GM12872 (cell line): ENCODE results near the gene KANSL1L.

Experiments
- TF ChIP-seq, protein P1 (sequence below): IDR thresholded peaks from 3 replicates; pipeline ENCODE4 v1.5.1; 2011; ENCODE audit warnings: low read depth, mild to moderate bottlenecking, low read length, moderate library complexity; ENCODE audit not compliant: insufficient read depth

KANSL1L gene

DNA sequence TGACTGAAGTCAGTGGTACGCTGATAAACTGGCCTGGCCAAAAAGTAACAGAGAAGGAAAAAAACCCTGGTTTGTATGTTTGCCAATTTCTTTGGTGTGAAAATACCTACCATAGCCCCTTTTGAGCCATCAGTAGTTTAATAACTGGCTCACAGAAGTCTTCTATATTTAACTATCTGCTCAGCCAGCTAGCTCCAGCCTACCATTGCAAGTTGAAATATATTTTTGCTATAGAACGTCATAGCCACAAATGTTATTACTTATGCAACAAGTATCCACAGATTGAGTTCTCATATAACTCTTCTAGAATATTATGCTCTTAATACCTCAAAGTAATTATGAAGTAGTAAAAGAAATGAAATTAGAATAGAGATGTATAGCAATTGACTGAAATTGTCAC, 143.6 kb downstream of the KANSL1L start:
- TF ChIP-seq, protein P1, sequence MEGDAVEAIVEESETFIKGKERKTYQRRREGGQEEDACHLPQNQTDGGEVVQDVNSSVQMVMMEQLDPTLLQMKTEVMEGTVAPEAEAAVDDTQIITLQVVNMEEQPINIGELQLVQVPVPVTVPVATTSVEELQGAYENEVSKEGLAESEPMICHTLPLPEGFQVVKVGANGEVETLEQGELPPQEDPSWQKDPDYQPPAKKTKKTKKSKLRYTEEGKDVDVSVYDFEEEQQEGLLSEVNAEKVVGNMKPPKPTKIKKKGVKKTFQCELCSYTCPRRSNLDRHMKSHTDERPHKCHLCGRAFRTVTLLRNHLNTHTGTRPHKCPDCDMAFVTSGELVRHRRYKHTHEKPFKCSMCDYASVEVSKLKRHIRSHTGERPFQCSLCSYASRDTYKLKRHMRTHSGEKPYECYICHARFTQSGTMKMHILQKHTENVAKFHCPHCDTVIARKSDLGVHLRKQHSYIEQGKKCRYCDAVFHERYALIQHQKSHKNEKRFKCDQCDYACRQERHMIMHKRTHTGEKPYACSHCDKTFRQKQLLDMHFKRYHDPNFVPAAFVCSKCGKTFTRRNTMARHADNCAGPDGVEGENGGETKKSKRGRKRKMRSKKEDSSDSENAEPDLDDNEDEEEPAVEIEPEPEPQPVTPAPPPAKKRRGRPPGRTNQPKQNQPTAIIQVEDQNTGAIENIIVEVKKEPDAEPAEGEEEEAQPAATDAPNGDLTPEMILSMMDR: no peak

DNA sequence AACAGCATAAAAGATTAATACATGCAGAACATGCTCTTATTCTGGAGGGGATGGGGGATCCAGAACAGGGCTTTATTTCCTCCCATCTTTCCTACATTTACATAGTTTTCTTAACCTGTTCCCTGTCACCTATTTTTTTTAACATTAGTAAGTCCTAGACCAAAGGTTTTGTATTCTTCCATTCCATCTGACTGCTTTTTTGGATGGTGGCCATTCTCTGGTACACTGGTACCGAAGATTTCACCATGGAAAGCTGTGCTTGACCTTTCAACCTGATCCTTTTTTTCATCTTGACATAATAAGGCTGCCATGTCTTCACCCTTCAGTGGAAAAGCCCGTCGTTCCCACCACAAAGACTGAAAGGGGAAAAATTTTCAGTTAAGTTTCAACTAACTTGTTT, 148.4 kb downstream of the KANSL1L start:
- TF ChIP-seq, protein P1: no peak

DNA sequence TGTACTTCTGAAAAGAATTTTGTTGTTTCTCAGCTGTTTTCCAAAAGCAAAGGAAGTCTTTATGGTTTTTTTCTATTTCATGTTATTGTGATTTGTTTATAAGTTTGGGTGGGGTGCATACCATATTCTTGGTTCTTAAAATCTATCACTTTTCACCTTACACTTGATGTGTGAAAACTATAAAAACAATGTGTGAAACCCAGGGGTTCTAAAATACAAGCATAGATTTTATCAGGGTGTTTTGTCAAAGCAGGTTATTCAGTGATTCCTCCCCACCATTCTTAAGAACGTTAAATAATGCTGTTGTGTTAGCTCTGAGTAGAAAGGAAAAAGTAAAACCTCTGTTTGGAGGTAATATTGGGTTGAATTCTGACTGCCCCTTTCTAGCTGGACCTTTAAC, 151.1 kb downstream of the KANSL1L start:
- TF ChIP-seq, protein P1: no peak

DNA sequence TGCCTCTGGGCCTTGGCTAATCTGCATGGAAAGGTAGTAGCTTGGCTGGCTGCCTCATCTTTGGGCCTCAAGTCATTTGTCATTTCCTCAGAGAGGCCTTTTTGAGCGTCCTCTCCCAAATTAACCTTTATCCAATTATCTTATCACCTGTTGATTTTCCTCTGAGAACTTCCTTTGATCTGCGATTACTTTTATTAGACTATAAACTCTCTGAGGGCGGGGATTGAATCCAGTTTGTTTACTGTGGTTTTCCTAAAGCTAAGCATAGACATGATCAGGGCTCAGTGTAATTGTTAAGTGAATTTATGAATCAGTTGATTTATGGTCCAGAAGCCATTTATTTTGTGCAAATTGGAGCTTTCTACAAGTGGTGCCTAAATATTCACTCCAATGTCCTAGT, 161.3 kb downstream of the KANSL1L start:
- TF ChIP-seq, protein P1: no peak

DNA sequence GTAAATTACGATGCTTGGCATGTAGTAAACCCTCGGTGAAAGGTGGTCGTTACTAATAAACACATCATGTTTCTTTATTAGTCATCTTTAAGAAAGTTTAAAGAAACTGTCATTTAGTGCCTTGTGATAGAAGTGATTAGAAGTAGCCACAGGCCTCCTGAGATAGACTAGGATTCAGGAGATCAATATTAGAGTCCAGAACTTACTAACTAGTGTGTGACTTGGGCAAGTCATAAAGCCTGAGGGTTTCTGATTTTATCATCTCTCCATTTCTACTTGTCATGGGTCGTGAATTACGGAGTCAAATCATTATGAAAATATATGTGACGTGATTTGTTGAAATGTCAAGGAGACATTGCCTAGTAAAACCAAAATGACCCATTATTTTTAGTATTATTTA, 162.1 kb downstream of the KANSL1L start:
- TF ChIP-seq, protein P1: no peak

DNA sequence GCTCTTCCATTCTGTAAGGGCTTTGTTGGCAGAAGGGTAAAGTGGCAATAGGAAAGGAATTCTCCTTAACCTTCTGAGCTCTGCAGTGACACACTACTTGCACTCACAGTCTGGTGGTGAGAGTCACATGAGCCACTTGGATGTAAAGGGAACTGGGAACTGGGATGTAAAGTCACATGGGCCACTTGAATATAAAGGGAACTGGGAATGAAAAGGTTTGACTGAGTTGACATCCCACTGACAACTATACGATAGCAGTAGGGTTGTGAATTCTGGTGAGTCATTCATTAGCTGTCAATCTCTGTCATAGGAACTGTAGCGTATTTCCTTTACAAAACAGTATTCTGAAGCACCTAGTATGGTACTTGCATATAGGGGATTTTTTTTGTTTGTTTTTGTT, 163.3 kb downstream of the KANSL1L start:
- TF ChIP-seq, protein P1: no peak

DNA sequence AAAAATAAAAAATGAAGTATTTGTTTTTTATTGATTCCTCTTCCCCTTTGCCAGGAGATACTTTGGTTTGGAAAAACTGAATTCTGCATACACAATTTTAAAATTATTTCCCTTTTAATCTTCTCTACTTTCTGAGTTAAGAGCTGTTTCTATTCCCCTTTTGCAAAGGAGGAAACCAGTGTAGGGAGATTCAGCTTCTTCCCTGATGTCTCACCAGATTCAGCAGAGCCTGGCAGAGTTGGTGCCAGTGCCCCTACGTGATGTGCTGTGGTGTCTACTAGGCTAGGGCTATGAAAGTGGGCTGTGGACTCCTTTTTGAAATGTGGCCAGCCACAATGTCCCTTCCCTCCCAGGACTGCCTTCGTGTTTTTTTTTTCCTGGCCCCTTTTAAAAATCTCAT, 166.3 kb downstream of the KANSL1L start:
- TF ChIP-seq, protein P1: no peak

DNA sequence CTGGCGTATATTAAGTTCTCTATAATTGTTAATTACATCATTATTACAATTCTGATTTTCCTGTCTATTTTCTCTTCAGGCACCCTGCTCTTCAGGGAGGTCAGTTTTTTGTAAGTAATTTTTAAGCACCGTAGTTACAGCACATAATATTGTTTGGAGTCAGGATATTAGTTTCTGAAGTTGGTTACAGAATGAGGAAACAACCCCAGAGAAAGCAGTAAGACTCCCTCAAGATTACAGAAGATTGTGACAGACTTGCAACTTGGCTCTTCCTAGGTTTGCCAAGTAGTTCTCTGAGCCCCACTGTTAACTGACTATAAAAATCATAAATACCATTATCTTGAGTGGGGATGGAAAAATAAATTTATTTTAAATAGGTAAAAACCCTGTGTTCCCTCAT, 167.8 kb downstream of the KANSL1L start:
- TF ChIP-seq, protein P1: no peak
